Measurements from ENCODE around the gene TNFRSF8. TPM values are rescaled to one million over a fixed set of nuclear protein-coding genes. Genes with fewer than 3 reads are reported as not detected.
A peak's percentile ranks its signal among the peaks of the same experiment; 100 is the strongest.
"Not testable (repeated sequence)": the region's sequence is repeated elsewhere in the genome, so short reads cannot be mapped to it uniquely, and the experiment has no call there.

TNFRSF8 gene
- total and polyA plus RNA-seq, 10 donors = 1.3 to 7.6 (median 2.0) TPM

GRCh38 chr1:12102066-12102465 lies 39.0 kb downstream of the TNFRSF8 start:
- H3K4me3 ChIP-seq = no peak overlapping the region
- TF ChIP-seq CTCF (IDR thresholded peaks at IDR 0.05 in 8 of 11, conservative IDR thresholded peaks at IDR 0.05 in 3 of 11) = no peak
- TF ChIP-seq POLR2A (IDR thresholded peaks at IDR 0.05) = no peak
- TF ChIP-seq POLR2AphosphoS5 (IDR thresholded peaks at IDR 0.05) = no peak
- DNase-seq = peak; percentile 21
- peaks cover 0 to 15% (median 0%) of the 10 kb centered on the region in 7 donors for H3K27me3 ChIP-seq (replicated peaks in 1 of 7)
- no peaks in the 10 kb centered on the region for H3K36me3 ChIP-seq
- WGBS, 5 donors = 92 to 97% (median 94%) methylated on average over 10 of the region's 10 CpGs
- no peak overlapping the region for H3K27ac ChIP-seq
- intact Hi-C loops (cut with DNase I; ENCODE audit: low total_unique reads) = no loop called here
- H3K4me1 ChIP-seq = no peaks in the 10 kb centered on the region
- H3K9me3 ChIP-seq = peaks cover 0 to 15% (median 11%) of the 10 kb centered on the region in 8 donors

- H3K36me3 ChIP-seq = no peaks in the 10 kb centered on the region
- intact Hi-C loops (cut with DNase I; ENCODE audit: low total_unique reads) = no loop called here
- TF ChIP-seq POLR2A (IDR thresholded peaks at IDR 0.05) (no peak), POLR2AphosphoS5 (IDR thresholded peaks at IDR 0.05) (no peak), CTCF (IDR thresholded peaks at IDR 0.05 in 8 of 11, conservative IDR thresholded peaks at IDR 0.05 in 3 of 11) (no peak)
- DNase-seq = peak; percentile 44
- H3K9me3 ChIP-seq = no peaks in the 10 kb centered on the region
- no peaks in the 10 kb centered on the region for H3K4me1 ChIP-seq
- H3K4me3 ChIP-seq = no peak overlapping the region
- H3K27ac ChIP-seq = no peak overlapping the region
- H3K27me3 ChIP-seq (replicated peaks in 1 of 7) = peaks cover 0 to 15% (median 0%) of the 10 kb centered on the region in 7 donors
- 83 to 90% (median 85%) methylated on average over 13 of the region's 13 CpGs for WGBS, 5 donors
These were observed 41.3 kb downstream of the TNFRSF8 start for GRCh38 chr1:12104417-12104816.

GRCh38 chr1:12106153-12106552 lies 43.0 kb downstream of the TNFRSF8 start:
- Histone ChIP-seq H3K4me1 (no peaks in the 10 kb centered on the region), H3K27me3 (replicated peaks in 1 of 7) (peaks cover 0 to 15% (median 0%) of the 10 kb centered on the region in 7 donors), H3K27ac (no peak overlapping the region), H3K36me3 (no peaks in the 10 kb centered on the region), H3K9me3 (no peaks in the 10 kb centered on the region), H3K4me3 (no peak overlapping the region)
- intact Hi-C loops (cut with DNase I; ENCODE audit: low total_unique reads) = no loop called here
- WGBS, 5 donors = 83 to 91% (median 87%) methylated on average over 5 of the region's 5 CpGs
- DNase-seq = peak; percentile 41
- TF ChIP-seq CTCF (IDR thresholded peaks at IDR 0.05 in 8 of 11, conservative IDR thresholded peaks at IDR 0.05 in 3 of 11) = no peak
- no peak for TF ChIP-seq POLR2A (IDR thresholded peaks at IDR 0.05)
- no peak for TF ChIP-seq POLR2AphosphoS5 (IDR thresholded peaks at IDR 0.05)

- DNase-seq = peak; percentile 51
- H3K4me1 ChIP-seq; H3K36me3 ChIP-seq; H3K27ac ChIP-seq; intact Hi-C loops (cut with DNase I; ENCODE audit: low total_unique reads); H3K4me3 ChIP-seq; H3K9me3 ChIP-seq: not testable (repeated sequence)
- TF ChIP-seq CTCF (IDR thresholded peaks at IDR 0.05 in 8 of 11, conservative IDR thresholded peaks at IDR 0.05 in 3 of 11) = peak in 1 of 11 experiments; percentile 31
- peaks cover 0 to 15% (median 0%) of the 10 kb centered on the region in 7 donors for H3K27me3 ChIP-seq (replicated peaks in 1 of 7)
- WGBS, 5 donors = 65 to 80% (median 78%) methylated on average over 4 to 9 of the region's 9 CpGs
These were observed 43.8 kb downstream of the TNFRSF8 start for GRCh38 chr1:12106861-12107260.

Measured in spleen (tissue), 11 donors.